Vagina (tissue), 2 donors: ENCODE data around the gene BRK1. TPM values are rescaled to one million over a fixed set of nuclear protein-coding genes. Genes with fewer than 3 reads are reported as not detected.
A peak's percentile ranks its signal among the peaks of the same experiment; 100 is the strongest.
"Not testable (repeated sequence)": the region's sequence is repeated elsewhere in the genome, so short reads cannot be mapped to it uniquely, and the experiment has no call there.

Source experiments
- DNase-seq, 2 donors: peaks; one replicate each; pipeline ENCODE4 v3.0.0-alpha.2; 2017; ENCODE audit errors: extremely low spot score in 2 of 2
- H3K27ac ChIP-seq: fragments of 200-600 bp; sonication (generic); one replicate; pipeline ENCODE4 v1.5.1; 2019
- H3K27me3 ChIP-seq: fragments of 200-600 bp; sonication (generic); one replicate; pipeline ENCODE4 v1.5.1; 2019
- H3K36me3 ChIP-seq, 2 donors: fragments of 200-600 bp; sonication (generic); one replicate each; pipeline ENCODE4 v1.5.1; 2017 to 2019
- H3K4me1 ChIP-seq: fragments of 200-600 bp; sonication (generic); one replicate; pipeline ENCODE4 v1.5.1; 2019
- H3K4me3 ChIP-seq, 2 donors: fragments of 200-600 bp; sonication (generic); 1 replicate in 1 of 2; 2 replicates in 1 of 2; pipeline ENCODE4 v1.5.1; 2016 to 2019
- H3K9me3 ChIP-seq: fragments of 200-600 bp; sonication (generic); one replicate; pipeline ENCODE4 v1.5.1; 2019
- CTCF ChIP-seq, 3 experiments: fragments of 450-650 bp in 2 of 3; fragments of 200-600 bp in 1 of 3; sonication (generic) in 1 of 3; IDR thresholded peaks; one replicate each; pipeline ENCODE4 v1.5.1; 2017 to 2019; ENCODE audit warnings: antibody characterized with exemption in 3 of 3, mild to moderate bottlenecking in 2 of 3, moderate library complexity in 2 of 3
- POLR2AphosphoS5 ChIP-seq, 2 donors: sonication (generic); formaldehyde crosslinking; IDR thresholded peaks; one replicate each; pipeline ENCODE4 v1.9.0; 2017; ENCODE audit warnings: antibody characterized with exemption in 2 of 2, mild to moderate bottlenecking in 2 of 2, low read depth in 1 of 2; ENCODE audit not compliant: insufficient read depth in 1 of 2
- intact Hi-C: fragments of 100-400 bp; cut with DNase I; formaldehyde crosslinking; loops from one replicate; pipeline ENCODE4 v1.15.1; 2023
- total RNA-seq: library from RNA; depleted of rRNA; stranded (reverse); fragments of >200 nt; gene quantifications from one replicate; pipeline ENCODE4 v1.2.3, GENCODE V29; 2016

Gene BRK1
- total RNA-seq, 1 donor from 2014 or later = 94.5 TPM

- intact Hi-C loops = no loop called here
- no peak overlapping the region for H3K4me3 ChIP-seq
- DNase-seq = peak in 1 of 2 donors; percentile 96
Measured at GRCh38 chr3:10173926-10174435, 58.5 kb downstream of the BRK1 start.

GRCh38 chr3:10175334-10175733, 59.9 kb downstream of the BRK1 start:
- H3K27me3 ChIP-seq, H3K9me3 ChIP-seq, DNase-seq, H3K27ac ChIP-seq, H3K36me3 ChIP-seq, H3K4me3 ChIP-seq, intact Hi-C loops: not testable (repeated sequence)
- H3K4me1 ChIP-seq = peaks cover 18% of the 10 kb centered on the region

More at GRCh38 chr3:10173926-10174435, 58.5 kb downstream of the BRK1 start:
- peak overlapping the region; percentile 80 for H3K27ac ChIP-seq
- H3K9me3 ChIP-seq = no peaks in the 10 kb centered on the region
- H3K36me3 ChIP-seq = no peaks in the 10 kb centered on the region
- peak; percentile 49 to 61 for TF ChIP-seq POLR2AphosphoS5 (IDR thresholded peaks at IDR 0.05; ENCODE audit: insufficient read depth in 1 of 2, low read depth in 1 of 2)
- no peak for TF ChIP-seq CTCF (IDR thresholded peaks at IDR 0.05)
- no peaks in the 10 kb centered on the region for H3K27me3 ChIP-seq
- H3K4me1 ChIP-seq = peaks cover 18% of the 10 kb centered on the region

GRCh38 chr3:10176150-10176549, 60.7 kb downstream of the BRK1 start:
- H3K27me3 ChIP-seq, H3K9me3 ChIP-seq, intact Hi-C loops, H3K36me3 ChIP-seq, H3K27ac ChIP-seq, H3K4me3 ChIP-seq, DNase-seq: not testable (repeated sequence)
- peaks cover 18% of the 10 kb centered on the region for H3K4me1 ChIP-seq

Other genes starting within 250 kb of the BRK1 start
- gene CIDEC, start 235.4 kb upstream of the BRK1 start, total RNA-seq = 51.3 TPM
- gene JAGN1, start 225.1 kb upstream of the BRK1 start, total RNA-seq = 32.7 TPM
- gene IL17RE, start 212.8 kb upstream of the BRK1 start, total RNA-seq = 15.2 TPM
- gene IL17RC, start 198.6 kb upstream of the BRK1 start, total RNA-seq = 66.3 TPM
- gene CRELD1, start 181.8 kb upstream of the BRK1 start, total RNA-seq = 27.0 TPM
- gene PRRT3, start 163.3 kb upstream of the BRK1 start, total RNA-seq = 1.7 TPM
- 36.6 TPM for gene EMC3, start 128.8 kb upstream of the BRK1 start, total RNA-seq
- gene FANCD2, start 89.2 kb upstream of the BRK1 start, total RNA-seq = 4.4 TPM
- gene FANCD2OS, start 7.4 kb upstream of the BRK1 start, total RNA-seq = not detected
- 48.4 TPM for gene VHL, start 26.1 kb downstream of the BRK1 start, total RNA-seq
- 10.6 TPM for gene IRAK2, start 49.2 kb downstream of the BRK1 start, total RNA-seq
- gene TATDN2, start 132.8 kb downstream of the BRK1 start, total RNA-seq = 34.4 TPM
- gene GHRL, start 177.3 kb downstream of the BRK1 start, total RNA-seq = not detected
- 66.5 TPM for gene SEC13, start 205.4 kb downstream of the BRK1 start, total RNA-seq